HG02610 (cell line): Measurements from ENCODE around the gene TM4SF1.

Experiments
- ATAC-seq: cut with Tn5 transposase; IDR thresholded peaks from one replicate; pipeline ENCODE4 v1.9.1; 2021; ENCODE audit warnings: mild to moderate bottlenecking, moderate library complexity; ENCODE audit not compliant: unreplicated experiment

The TM4SF1 gene, protein sequence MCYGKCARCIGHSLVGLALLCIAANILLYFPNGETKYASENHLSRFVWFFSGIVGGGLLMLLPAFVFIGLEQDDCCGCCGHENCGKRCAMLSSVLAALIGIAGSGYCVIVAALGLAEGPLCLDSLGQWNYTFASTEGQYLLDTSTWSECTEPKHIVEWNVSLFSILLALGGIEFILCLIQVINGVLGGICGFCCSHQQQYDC

DNA sequence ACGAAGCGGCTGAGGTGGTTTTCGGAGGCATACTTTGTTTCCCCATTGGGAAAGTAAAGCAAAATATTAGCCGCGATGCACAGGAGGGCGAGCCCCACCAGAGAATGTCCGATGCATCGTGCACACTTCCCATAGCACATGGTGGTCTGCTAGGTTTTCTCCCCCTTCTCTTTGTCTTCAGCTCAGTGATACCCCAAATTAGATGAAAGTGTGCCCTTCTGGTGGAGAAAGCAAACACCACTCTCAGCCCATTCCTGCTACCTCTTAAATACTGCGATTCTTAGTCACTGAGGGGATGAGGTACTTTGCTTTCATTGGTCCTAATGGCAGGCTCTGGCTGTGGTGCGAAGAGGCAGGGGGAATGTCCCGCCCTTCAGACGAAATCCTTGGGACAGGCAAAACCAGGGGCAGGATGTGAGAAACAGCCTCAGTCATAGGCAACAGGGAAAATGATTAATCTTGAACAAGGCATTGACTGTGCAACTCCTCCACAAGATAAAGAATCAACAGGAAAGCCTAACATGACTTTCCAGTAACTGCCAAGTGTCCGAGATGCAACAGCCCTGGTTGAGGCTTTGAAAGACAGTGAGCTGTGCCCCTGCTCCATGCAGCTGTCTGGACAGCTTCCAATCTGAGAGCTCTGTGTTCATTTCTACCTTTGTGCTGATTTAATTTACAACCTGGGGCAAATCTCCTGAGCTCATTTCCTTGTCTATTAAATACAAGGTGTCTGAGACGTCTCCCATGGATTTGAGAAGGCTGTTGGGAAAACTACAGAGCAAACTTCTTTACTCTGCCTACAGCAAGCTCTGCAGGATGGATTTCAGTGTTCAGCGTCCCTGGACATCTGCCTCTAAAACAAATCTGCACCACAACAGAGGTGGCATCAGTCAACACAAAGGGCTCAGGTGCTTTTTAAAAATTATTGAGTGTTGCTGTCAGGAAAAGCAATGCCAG lies at the start of gene TM4SF1:
Gene TM4SF1 (minus strand): TSS at position 242 of the 957 bp plus-strand sequence. CDS start 102 bp downstream, at position 140.
- ATAC-seq: no peak

DNA sequence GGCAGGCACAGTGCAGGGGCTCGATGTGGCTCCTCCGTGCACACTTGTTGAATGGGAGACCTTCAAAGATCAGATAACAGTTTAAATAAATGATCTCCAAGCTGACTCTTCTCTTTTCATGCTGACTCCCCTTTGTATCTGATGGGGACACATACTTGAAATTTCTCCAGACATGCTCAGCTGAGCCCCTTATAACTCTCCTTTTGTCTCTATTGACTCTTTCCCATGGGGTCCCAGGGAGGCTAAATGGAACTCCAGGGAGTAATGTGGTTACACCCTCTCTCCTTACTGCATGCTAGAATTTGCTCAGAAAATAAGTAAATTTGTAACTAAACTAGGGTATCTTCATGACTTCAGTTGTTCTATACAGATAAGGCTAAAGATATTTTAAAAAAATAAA lies 48.9 kb upstream of the TM4SF1 start:
- ATAC-seq: no peak

DNA sequence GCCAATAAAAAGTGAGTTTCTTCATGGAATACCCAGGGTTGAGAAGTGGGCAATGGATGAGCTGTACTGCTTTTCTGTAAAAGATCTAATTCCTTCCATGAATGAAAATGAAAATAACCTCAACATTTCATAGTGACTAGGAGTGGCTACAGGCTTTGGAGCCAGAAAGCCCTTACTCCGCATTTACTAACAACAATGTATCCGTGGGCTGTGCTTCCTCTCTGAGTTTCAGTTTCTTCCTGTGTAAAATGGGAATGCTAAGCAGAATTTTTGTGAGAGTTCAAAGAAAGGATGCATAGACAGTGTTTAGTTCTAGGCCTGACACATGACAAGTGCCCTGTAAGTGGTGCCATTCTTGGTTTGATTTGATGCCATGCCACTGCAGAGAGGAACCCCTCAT lies 47.5 kb upstream of the TM4SF1 start:
- ATAC-seq: no peak

DNA sequence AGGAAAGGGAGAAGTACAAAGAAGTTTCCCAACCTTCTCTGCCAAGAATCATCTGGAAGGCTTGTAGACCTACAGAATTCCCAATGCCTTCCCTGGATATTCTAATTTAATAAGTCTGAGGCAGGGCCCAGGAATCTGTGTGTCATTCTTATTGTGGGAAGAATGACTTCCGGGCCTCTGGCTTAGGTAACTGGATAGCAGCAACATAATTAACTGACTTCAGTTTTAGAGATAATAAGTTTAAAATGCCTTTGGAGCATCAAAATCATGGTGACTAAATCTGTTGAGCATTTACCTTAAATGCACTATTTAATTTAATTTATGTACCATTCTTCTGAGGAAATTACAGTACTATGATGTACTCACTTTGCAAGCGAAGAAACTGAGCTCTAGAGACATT lies 44.3 kb upstream of the TM4SF1 start:
- no peak for ATAC-seq

DNA sequence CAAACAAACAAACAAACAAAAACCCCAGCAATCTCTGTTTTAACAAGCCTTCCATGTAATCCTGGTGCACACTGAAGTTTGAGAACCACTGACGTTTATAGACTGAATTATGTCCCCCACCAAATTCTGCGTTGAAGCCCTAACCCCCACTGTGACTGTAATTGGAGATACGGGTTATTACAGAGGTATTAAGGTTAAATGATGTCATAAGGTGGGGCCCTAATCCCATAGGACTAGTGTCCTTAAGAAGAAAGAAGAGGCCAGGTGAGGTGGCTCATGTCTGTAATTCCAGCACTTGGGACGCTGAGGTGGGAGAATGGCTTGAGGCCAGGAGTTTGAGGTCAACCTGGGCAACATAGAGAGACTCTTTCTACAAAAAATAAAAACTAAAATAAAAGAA lies 42.4 kb upstream of the TM4SF1 start:
- no peak for ATAC-seq

DNA sequence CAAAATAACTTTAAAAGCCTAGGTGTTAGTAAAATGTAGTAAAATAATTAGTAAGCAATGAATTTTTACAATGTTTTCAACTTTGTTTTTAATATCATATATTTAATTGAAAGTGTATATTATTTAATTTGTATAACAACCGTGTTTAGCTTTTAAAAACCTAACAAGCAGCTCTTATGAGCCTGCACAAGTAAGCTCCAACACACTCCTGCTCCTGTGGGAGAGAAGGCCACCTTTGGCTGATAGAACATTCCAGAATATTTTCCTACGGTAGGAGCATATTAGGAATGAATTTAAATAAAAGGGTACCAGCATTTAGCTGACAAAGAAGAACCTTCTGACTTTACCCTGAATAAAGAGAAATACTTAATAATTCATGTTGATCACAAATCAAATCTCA lies 40.3 kb upstream of the TM4SF1 start:
- no peak for ATAC-seq

DNA sequence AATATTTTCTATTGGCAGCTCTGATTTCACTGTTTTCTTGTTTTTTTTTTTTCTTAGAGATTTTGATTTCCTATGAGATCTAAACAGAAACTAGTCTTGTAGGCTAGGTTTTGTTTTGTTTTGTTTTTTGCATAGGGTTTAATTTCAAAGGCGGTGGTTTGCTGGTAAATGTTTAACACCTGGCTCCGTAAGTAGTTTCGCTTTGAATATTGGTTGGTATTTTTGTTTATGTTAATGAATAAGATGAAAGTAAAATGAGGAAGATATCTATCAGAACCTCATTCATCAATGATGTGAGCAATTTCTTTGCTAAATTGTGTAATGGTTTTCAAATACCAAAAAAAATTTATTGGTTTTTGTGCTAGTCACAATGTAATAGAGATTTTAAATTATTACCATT lies 39.7 kb upstream of the TM4SF1 start:
- peak; percentile 91 for ATAC-seq

DNA sequence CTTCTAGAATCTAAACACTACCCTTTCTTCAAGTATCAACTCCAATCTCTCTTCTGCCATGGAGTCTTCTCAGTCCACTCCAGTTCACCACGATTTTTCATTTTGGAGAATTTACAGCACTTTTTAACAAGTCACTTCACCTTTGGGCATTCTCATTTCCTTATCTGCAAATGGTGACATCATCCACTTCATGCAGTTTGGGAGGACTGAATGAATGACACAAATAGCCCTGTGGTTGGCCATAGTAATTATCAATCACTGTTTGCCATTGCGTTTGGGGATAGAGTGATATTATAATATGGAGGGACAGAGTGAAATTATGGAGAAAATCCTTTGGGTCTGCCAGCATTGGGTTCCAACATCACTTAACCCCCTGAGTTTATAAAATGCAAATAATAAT lies 38.0 kb upstream of the TM4SF1 start:
- no peak for ATAC-seq

DNA sequence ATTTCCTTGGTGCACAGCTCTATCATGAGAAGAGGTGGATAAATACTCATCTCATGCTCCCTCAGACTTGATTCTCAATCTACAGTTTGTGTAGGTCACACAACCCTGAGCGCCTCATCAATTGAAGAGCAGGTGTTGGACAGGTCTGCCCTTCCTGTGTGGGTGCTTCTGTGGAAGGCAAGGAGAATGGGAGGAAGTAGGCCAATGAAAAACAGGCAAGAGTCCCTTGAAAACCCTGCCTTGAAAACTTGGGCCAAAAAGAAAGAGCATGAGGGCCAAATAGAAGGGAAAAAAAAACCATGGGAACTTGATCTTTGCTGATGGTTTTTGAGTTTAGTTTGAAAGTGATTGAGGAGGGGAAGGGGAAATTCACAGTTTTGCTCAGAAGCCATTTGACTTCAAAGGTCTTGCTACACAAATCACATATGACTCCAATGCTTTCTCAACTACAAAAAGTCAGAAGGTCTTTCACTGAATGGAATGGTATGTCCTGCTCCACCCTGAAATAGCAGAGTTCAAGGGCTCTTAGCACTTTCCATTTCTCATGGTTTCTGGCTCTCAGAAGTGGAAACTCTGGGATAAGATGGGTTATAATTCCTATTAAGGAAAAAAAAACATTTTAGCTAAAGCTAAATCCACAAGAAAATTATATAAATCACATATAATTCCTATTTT lies 37.2 kb upstream of the TM4SF1 start:
- ATAC-seq: no peak

DNA sequence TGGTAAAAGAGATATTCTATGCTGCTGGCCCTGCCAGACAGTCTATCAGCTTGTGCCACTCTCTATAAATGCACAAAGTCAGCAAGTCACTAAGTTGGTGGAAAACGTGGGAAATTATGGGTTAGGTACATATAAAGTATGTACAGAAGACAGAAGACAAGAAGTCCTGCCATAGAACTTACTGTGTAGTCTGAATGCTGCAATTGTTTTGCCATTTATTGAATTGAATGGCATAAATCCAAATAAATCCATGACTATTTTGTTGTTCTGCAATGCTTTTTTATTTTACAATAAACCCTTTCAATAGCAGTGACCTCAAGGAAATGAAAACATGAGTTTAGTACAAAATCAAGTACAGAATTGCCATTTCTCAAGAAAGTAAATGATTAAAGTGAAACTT lies 34.1 kb upstream of the TM4SF1 start:
- no peak for ATAC-seq

DNA sequence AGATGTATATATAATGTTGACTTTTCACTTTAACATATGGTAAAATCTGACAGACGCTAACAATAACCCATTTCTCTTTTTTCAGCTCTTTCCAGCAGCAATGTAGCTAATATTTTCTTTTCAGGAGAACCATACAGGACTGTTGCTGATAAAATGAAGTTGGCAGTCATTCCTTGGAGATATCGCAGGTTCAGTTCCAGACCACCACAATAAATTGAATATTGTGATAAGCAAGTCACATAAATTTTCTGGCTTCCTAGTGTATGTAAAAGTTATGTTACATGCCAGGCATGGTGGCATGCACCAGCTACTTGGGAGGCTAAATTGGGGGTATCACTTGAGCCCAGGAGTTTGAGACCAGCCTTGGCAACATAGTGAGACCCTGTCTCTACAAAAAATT lies 31.9 kb upstream of the TM4SF1 start:
- ATAC-seq: no peak

DNA sequence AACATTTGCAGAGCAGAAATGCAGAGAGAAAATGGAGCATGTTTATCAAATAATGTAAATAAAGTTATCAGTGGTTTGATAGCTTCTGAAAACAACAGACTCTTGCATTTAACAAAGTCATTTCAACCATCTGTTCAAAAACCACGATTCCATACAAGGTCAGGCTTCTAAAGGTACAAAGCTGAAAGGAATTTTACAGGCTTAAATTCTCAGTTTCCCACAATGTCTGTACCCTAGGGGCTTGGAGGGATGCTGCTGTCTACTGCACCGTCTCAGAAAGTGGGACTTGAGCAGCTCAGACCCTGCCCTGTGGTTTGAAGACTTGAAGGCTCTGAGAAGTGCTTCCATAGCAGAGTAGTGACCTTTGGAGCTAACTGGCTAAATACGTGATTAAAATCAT lies 30.4 kb upstream of the TM4SF1 start:
- ATAC-seq: no peak

DNA sequence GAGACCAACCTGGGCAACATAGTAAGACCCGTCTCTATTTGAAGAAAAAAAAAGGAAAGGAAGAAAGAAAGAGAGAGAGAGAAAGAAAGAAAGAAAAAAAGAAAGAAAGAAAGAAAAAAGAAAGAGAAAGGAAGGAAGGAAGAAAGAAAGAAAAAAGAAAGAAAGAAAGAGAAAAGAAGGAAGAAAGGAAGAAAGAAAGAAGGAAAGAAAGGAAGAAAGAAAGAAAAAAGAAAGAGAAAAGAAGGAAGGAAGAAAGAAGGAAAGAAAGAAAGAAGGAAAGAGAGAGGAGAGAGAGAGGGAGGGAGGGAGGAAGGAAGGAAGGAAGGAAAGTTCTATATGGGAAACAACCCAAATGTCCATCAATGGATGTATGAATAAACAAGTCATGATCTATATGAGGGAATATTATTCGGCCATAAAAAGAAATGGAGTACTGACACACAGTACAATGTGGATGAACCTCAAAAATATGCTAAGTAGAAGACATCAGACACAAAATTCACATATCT lies 28.8 kb upstream of the TM4SF1 start:
- no peak for ATAC-seq

DNA sequence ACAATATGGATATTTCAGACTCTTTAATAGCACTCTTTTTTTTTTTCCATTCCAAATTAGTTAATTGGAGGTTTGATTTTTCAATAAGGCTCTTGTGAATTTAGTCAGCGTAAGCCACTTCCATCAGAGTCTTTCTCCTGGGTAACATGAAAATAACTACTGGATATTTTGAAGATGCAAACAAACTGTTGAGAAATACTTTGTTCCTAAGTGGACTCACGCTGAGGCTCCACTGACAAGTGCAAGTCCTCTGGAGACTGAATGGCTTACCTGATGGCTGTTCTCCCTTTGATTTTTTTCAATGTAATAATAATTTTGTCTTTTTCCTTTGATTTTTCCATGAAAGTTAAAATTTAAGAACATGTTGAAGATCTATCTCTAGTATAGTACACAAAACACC lies 26.0 kb upstream of the TM4SF1 start:
- no peak for ATAC-seq

DNA sequence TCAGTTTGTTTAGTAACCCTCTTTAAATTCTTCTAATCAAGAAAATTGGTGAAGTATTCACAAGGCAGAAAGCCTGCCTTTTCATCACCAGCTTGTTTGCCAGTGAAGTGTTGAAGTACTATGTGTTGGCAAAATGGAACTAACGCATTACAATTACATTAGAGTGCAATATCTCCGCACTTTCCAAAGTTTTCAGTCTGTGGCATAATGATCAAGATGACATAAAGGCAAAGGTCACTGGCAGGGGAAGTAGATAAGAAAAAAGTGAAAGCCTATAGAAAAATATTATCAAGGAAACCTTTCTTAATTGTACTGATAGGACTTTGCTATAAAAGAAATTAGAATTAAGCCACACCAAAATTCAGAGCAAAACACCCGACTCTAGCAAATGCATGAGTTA lies 25.0 kb upstream of the TM4SF1 start:
- no peak for ATAC-seq

DNA sequence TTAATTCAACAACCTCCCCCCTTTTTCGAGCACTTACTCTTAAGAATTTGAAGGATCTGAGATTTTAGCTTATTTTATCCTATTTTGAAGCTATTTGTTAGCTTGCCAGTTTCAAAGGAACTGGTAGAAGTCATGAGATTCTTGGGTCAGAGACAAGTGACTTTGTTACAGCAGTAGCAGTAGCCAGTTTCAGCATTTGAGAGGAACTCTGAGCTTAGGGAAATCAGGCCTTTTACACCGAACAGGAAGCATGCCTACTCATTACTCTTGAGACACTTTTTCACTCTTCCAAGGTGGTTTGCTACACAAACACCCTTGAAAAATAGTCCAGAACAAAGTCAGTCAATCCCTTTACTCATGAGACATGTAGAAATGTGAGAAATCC lies 24.5 kb upstream of the TM4SF1 start:
- ATAC-seq: no peak

DNA sequence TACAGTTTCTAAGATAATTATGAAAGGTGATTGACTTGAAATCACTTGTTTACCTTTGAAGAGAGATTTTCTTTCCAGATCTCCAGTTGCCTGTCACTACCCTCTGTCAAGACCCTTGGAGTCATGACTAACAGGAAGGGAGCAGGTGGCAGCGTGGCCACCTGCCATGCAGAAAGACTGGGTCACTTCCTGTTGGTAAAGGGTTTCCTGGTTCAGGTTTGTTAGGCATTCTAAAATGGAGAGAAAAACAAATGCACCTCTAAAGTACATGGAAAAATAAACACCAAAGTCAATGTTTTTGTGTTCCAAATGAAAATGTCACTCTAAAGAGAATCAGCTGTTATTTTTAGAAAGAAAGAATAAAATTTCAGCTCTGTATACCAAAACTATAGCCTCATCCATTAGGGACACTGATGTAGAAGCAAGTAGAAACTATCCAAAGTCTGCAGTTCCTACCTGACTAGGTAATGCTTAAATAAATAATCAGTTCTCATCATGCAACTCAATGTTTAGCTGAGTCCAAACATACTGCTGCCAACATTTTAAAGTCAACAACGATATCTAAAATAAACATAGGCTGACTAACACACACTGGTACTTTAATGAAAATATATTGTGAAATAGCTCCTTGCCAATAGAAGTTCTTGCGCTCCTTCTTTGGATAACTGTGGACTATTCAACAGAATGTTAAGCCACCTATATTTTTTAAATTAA lies 23.9 kb upstream of the TM4SF1 start:
- ATAC-seq: no peak

DNA sequence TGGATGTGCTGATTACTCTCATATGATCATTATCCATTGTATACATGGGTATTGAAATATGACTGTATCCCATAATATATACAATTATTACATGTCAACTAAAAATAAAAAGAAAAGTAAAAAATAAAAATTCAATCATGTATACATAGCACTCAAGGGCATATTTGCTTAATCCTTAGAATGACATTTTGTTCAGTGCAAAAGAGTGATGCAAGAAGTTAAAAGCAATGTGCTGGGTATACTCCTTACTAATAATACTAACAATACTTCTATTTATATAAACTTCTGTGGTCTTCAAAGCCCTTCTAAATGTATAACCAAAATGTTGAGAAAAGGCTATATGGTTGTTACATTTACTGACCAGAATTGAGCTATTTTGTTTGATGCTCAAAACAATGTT lies 23.2 kb upstream of the TM4SF1 start:
- ATAC-seq: no peak

DNA sequence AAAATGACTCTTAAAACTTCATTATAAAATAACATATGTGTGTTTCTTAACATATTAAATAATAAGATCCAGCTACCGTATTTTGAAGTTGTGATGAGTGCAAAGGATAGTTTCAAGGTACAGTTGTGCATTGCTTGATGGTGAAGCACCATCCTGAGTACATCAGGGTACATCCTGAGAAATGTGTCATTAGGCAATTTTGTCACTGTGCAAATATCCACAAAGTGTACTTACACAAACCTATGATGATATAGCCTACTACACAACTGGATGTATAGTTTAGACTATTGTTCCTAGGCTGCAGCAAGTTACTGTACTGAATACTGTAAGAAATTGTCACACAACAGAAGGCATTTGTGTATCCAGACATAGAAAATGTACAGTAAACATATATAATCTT lies 20.8 kb upstream of the TM4SF1 start:
- no peak for ATAC-seq

DNA sequence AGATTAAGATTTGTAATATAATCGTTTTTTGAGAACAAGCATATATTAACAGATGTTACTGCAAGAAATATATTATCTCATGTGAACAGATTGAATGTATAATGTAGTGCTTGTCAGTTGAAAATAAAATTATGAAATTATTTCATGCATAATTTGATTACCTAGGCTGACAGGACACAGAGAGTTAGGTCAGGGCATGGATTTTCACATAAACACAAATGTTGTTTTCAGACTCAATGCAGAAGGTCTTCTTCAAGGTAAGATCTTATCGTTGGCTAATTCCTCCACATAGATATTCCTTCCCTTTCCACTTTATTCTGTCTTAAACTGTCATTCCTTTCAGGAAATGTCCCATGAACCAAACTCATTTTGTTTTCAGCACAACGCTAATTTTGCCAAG lies 20.1 kb upstream of the TM4SF1 start:
- no peak for ATAC-seq

DNA sequence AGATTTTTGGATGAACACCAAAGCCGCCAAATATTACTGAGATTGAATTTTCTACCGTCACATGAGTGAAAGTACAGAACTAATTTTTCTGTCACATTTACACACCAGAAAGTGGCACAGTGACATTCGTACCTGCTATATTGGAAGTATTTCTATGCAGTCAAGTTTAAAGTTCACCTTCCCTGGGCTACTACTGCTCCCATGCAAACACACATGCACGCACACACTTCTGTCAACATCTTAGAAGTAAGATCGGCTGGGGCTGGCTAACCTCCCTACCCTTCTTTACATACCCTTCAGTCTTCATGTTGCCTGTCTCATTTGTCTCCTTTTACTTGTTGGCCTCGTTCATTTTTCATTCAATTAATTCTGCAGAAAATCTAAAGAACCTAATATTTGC lies 19.0 kb upstream of the TM4SF1 start:
- no peak for ATAC-seq
